HCT116 (cell line): ENCODE measurements around the gene LOXL1.

Experiments
- EGR1 ChIP-seq: IDR thresholded peaks from 2 replicates; pipeline ENCODE4 v1.6.1; 2012; ENCODE audit warnings: low read depth
- EZH2 ChIP-seq: fragments of 200-600 bp; sonication (generic); IDR thresholded peaks from 2 replicates; pipeline ENCODE4 v1.6.1; 2017; ENCODE audit warnings: antibody characterized with exemption, mixed run types
- POLR2A ChIP-seq: IDR thresholded peaks from 2 replicates; pipeline ENCODE4 v1.7.0; 2011; ENCODE audit warnings: borderline replicate concordance; ENCODE audit not compliant: insufficient read depth, insufficient read length; ENCODE audit errors: extremely low read depth
- POLR2AphosphoS5 ChIP-seq: IDR thresholded peaks from 2 replicates; pipeline ENCODE4 v1.6.1; 2011; ENCODE audit warnings: mild to moderate bottlenecking, low read depth, low read length, moderate library complexity
- SIN3A ChIP-seq: IDR thresholded peaks from 2 replicates; pipeline ENCODE4 v1.6.1; 2012; ENCODE audit warnings: low read depth
- ZNF274 ChIP-seq: fragments of 200-500 bp; sonication (Bioruptor generic); IDR thresholded peaks from 2 replicates; pipeline ENCODE4 v1.6.1; 2014; ENCODE audit warnings: mild to moderate bottlenecking, low read depth, low read length, inconsistent platforms
- TF ChIP-seq, protein P1 (sequence below), 3 experiments: fragments of 200-600 bp in 1 of 3; sonication (generic) in 1 of 3; IDR thresholded peaks in 2 of 3; conservative IDR thresholded peaks in 1 of 3; 2 replicates each; pipeline ENCODE4 v1.5.1; 2012 to 2017; ENCODE audit warnings: low read depth in 2 of 3, low read length in 2 of 3, antibody characterized with exemption in 1 of 3, borderline replicate concordance in 1 of 3, control low read depth in 1 of 3, mild to moderate bottlenecking in 1 of 3, mixed read lengths in 1 of 3, mixed run types in 1 of 3, moderate library complexity in 1 of 3; ENCODE audit not compliant: insufficient read depth in 1 of 3
- TF ChIP-seq, protein P2 (sequence below): IDR thresholded peaks from 2 replicates; pipeline ENCODE4 v1.6.1; 2011; ENCODE audit warnings: mild to moderate bottlenecking, low read length, moderate library complexity; ENCODE audit not compliant: insufficient replicate concordance; ENCODE audit errors: extremely low read depth

DNA sequence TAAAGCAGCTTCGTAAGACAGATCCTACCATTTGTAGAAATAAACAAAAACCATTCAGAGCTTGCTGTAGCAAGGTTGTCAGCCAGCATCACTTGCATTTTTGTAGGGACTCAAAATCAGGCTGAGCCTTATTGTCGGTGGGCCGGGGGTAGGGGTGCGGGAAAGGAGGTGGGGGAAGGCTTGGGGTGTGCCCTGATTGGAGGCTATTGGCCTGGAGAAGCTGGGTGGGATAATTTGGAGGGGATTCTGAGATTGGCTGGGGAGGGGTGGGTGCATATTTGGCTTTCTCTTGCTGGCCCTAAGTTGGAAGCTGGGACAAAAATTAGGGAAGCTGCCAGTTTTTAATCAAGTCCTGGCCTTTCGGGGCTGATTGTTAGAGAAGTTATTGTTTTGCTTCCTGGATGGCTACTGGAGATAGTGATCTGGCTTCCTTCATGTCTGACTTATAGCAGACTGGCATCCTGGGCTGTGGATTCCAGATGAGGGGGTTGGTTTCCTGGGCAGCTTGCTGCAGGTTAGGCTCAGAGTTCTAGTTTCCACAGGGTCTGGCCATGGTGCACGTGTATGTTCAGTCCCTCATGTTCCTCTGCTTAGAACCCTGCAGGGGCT lies 43.0 kb downstream of the LOXL1 start:
- TF ChIP-seq, protein P1, sequence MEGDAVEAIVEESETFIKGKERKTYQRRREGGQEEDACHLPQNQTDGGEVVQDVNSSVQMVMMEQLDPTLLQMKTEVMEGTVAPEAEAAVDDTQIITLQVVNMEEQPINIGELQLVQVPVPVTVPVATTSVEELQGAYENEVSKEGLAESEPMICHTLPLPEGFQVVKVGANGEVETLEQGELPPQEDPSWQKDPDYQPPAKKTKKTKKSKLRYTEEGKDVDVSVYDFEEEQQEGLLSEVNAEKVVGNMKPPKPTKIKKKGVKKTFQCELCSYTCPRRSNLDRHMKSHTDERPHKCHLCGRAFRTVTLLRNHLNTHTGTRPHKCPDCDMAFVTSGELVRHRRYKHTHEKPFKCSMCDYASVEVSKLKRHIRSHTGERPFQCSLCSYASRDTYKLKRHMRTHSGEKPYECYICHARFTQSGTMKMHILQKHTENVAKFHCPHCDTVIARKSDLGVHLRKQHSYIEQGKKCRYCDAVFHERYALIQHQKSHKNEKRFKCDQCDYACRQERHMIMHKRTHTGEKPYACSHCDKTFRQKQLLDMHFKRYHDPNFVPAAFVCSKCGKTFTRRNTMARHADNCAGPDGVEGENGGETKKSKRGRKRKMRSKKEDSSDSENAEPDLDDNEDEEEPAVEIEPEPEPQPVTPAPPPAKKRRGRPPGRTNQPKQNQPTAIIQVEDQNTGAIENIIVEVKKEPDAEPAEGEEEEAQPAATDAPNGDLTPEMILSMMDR (IDR thresholded peaks at IDR 0.05 in 2 of 3, conservative IDR thresholded peaks at IDR 0.05 in 1 of 3; ENCODE audit: borderline replicate concordance in 1 of 3, insufficient read depth in 1 of 3, low read depth in 2 of 3, low read length in 2 of 3): no peak
- TF ChIP-seq, protein P2, sequence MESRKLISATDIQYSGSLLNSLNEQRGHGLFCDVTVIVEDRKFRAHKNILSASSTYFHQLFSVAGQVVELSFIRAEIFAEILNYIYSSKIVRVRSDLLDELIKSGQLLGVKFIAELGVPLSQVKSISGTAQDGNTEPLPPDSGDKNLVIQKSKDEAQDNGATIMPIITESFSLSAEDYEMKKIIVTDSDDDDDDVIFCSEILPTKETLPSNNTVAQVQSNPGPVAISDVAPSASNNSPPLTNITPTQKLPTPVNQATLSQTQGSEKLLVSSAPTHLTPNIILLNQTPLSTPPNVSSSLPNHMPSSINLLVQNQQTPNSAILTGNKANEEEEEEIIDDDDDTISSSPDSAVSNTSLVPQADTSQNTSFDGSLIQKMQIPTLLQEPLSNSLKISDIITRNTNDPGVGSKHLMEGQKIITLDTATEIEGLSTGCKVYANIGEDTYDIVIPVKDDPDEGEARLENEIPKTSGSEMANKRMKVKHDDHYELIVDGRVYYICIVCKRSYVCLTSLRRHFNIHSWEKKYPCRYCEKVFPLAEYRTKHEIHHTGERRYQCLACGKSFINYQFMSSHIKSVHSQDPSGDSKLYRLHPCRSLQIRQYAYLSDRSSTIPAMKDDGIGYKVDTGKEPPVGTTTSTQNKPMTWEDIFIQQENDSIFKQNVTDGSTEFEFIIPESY: no peak
- TF ChIP-seq POLR2A (no peak), POLR2AphosphoS5 (no peak), ZNF274 (no peak), EZH2 (no peak), EGR1 (no peak), SIN3A (no peak)
